ENCODE measurements around the gene CHL1. TPM values are rescaled to one million over a fixed set of nuclear protein-coding genes. Genes with fewer than 3 reads are reported as not detected.

The CHL1 gene
- total RNA-seq, 1 donor from 2014 or later, result 20.2 TPM

DNA sequence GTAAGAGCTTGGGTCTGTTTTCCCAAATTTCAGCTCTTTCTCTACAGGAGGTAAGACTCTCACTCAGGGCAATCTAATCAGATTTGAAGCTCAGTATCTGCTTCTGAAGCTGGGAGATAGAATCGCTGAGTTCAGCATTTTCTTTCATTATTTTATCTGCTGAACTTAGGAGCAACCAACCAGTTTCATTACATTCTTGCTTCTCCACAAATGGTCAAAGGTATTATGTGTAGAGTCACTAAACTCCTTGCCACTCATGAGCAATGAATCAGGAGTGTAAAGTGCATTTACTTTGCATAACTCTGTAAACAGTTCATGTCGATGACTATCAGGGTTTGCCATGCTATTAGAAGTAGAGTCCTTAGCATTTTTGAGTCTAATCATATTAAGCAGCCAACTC lies 249.4 kb downstream of the CHL1 start:
- Histone ChIP-seq H3K27ac (no peak overlapping the region), H3K27me3 (ENCODE audit: low read depth) (no peaks in the 10 kb centered on the region), H3K4me3 (no peak overlapping the region), H3K36me3 (no peaks in the 10 kb centered on the region), H3K4me1 (no peaks in the 10 kb centered on the region), H3K9me3 (no peaks in the 10 kb centered on the region)
- ATAC-seq, result no peak
- no peak for DNase-seq
- intact Hi-C loops (cut with DNase I), result no loop called here
- TF ChIP-seq CTCF (IDR thresholded peaks at IDR 0.05), result no peak

- no peaks in the 10 kb centered on the region for H3K27me3 ChIP-seq (ENCODE audit: low read depth)
- no peak for TF ChIP-seq CTCF (IDR thresholded peaks at IDR 0.05)
- H3K27ac ChIP-seq, result no peak overlapping the region
- H3K4me1 ChIP-seq, result no peaks in the 10 kb centered on the region
- no peaks in the 10 kb centered on the region for H3K36me3 ChIP-seq
- no peak for ATAC-seq
- no peak for DNase-seq
- intact Hi-C loops (cut with DNase I), result no loop called here
- no peaks in the 10 kb centered on the region for H3K9me3 ChIP-seq
- H3K4me3 ChIP-seq, result no peak overlapping the region
Measured at GRCh38 chr3:447671-448070, 251.1 kb downstream of the CHL1 start.

DNA sequence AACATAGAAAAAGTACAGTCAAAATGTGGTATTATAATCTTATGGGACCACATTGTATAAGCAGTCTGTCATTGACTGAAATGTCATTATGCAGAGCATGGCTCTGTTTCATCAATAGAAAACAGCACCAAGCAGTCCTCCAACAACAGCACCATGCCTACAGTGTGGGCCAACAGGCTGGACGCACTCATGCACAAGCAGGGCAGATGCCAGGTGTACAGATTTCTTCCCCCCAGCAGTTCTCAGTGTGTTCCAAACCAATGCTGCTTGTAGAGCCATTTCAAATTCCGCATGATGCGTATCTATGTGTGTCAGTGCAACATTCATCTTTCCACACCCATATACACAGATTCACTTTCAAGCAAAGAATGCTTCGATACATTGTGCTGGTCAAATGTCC lies 253.1 kb downstream of the CHL1 start:
- no peaks in the 10 kb centered on the region for H3K36me3 ChIP-seq
- no peak for DNase-seq
- H3K4me1 ChIP-seq, result no peaks in the 10 kb centered on the region
- no peaks in the 10 kb centered on the region for H3K9me3 ChIP-seq
- TF ChIP-seq CTCF (IDR thresholded peaks at IDR 0.05), result no peak
- ATAC-seq, result no peak
- no peaks in the 10 kb centered on the region for H3K27me3 ChIP-seq (ENCODE audit: low read depth)
- intact Hi-C loops (cut with DNase I), result no loop called here
- no peak overlapping the region for H3K4me3 ChIP-seq
- no peak overlapping the region for H3K27ac ChIP-seq

- no peak for ATAC-seq
- TF ChIP-seq CTCF (IDR thresholded peaks at IDR 0.05), result no peak
Measured at GRCh38 chr3:452221-452620, 255.7 kb downstream of the CHL1 start.

DNA sequence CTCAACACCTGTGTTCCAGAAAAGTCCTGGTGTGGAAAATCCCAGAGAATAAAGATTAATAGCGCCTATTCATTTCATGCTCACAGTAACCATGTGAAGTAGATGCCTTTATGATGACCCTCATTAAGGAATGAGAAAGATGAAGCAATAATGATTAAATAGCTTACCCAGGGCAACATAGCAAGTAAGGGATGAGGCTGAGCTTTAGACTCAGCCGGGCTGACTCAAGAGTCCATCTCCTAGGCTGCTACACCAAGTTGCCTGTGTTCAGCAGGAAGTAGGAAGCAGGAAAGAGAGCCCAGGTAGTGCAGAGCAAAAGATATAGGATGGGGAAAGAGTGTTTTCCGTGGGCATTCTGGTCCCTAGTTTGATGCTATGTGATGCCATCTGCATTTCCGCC lies 256.5 kb downstream of the CHL1 start:
- intact Hi-C loops (cut with DNase I), result no loop called here
- no peak for TF ChIP-seq CTCF (IDR thresholded peaks at IDR 0.05)
- no peaks in the 10 kb centered on the region for H3K36me3 ChIP-seq
- no peaks in the 10 kb centered on the region for H3K4me1 ChIP-seq
- no peak overlapping the region for H3K4me3 ChIP-seq
- no peaks in the 10 kb centered on the region for H3K27me3 ChIP-seq (ENCODE audit: low read depth)
- no peak overlapping the region for H3K27ac ChIP-seq
- ATAC-seq (no peak), DNase-seq (no peak)
- H3K9me3 ChIP-seq, result no peaks in the 10 kb centered on the region

More at GRCh38 chr3:452221-452620, 255.7 kb downstream of the CHL1 start:
- intact Hi-C loops (cut with DNase I), result no loop called here
- H3K27me3 ChIP-seq (ENCODE audit: low read depth), result no peaks in the 10 kb centered on the region
- H3K4me1 ChIP-seq, result no peaks in the 10 kb centered on the region
- H3K27ac ChIP-seq, result no peak overlapping the region
- DNase-seq, result no peak
- no peak overlapping the region for H3K4me3 ChIP-seq
- H3K9me3 ChIP-seq, result no peaks in the 10 kb centered on the region
- no peaks in the 10 kb centered on the region for H3K36me3 ChIP-seq

DNA sequence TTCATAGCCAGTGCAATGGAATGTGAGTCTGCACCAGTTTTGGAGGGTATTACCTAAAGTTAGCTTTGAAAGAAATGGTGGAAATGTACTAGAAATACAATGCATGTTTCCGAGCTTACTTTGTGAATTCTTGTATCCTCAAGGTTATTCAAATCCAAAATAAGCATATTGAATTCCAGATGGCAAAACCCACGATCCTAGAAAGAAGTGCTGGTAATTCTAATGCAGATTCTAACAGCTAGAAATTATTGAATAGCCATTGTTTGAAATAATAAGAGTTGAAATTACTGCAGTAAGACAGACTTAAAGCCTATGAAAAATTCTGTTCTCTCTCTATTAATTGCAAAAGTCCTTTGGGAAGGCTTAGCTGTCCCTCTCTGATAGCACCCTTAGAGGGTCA lies 258.4 kb downstream of the CHL1 start:
- DNase-seq, result no peak
- Histone ChIP-seq H3K27me3 (ENCODE audit: low read depth) (no peaks in the 10 kb centered on the region), H3K9me3 (no peaks in the 10 kb centered on the region), H3K36me3 (no peaks in the 10 kb centered on the region), H3K4me1 (no peaks in the 10 kb centered on the region), H3K4me3 (no peak overlapping the region), H3K27ac (no peak overlapping the region)
- TF ChIP-seq CTCF (IDR thresholded peaks at IDR 0.05), result no peak
- ATAC-seq, result no peak
- intact Hi-C loops (cut with DNase I), result no loop called here
